ENCODE data around the gene EPC2. TPM values are rescaled to one million over a fixed set of nuclear protein-coding genes. Genes with fewer than 3 reads are reported as not detected.

EPC2 gene
- total RNA-seq, 1 donor from 2014 or later = 39.3 TPM

GRCh38 chr2:148816176-148816575 is 171.6 kb downstream of the EPC2 start:
- H3K4me3 Mint-ChIP-seq = no peak overlapping the region
- Histone ChIP-seq H2AFZ (replicated peaks) (no peak overlapping the region), H3K4me2 (no peak overlapping the region), H3K27ac (no peak overlapping the region), H3K4me1 (peaks cover 13% of the 10 kb centered on the region), H4K20me1 (ENCODE audit: low read depth) (no peaks in the 10 kb centered on the region), H3K27me3 (no peaks in the 10 kb centered on the region), H3K9ac (no peak overlapping the region), H3K36me3 (no peaks in the 10 kb centered on the region), H3F3A (ENCODE audit: low read depth) (no peaks in the 10 kb centered on the region), H3K79me2 (ENCODE audit: low read depth) (no peaks in the 10 kb centered on the region), H3K4me3 (no peak overlapping the region), H3K9me3 (ENCODE audit: low read depth) (no peaks in the 10 kb centered on the region)
- no peak overlapping the region for H3K27ac Mint-ChIP-seq
- peaks cover 7% of the 10 kb centered on the region for H3K4me1 Mint-ChIP-seq
- no peaks in the 10 kb centered on the region for H3K9me3 Mint-ChIP-seq
- TF ChIP-seq, protein P1, sequence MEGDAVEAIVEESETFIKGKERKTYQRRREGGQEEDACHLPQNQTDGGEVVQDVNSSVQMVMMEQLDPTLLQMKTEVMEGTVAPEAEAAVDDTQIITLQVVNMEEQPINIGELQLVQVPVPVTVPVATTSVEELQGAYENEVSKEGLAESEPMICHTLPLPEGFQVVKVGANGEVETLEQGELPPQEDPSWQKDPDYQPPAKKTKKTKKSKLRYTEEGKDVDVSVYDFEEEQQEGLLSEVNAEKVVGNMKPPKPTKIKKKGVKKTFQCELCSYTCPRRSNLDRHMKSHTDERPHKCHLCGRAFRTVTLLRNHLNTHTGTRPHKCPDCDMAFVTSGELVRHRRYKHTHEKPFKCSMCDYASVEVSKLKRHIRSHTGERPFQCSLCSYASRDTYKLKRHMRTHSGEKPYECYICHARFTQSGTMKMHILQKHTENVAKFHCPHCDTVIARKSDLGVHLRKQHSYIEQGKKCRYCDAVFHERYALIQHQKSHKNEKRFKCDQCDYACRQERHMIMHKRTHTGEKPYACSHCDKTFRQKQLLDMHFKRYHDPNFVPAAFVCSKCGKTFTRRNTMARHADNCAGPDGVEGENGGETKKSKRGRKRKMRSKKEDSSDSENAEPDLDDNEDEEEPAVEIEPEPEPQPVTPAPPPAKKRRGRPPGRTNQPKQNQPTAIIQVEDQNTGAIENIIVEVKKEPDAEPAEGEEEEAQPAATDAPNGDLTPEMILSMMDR (IDR thresholded peaks at IDR 0.05) = no peak
- no peak for TF ChIP-seq EZH2phosphoT487 (IDR thresholded peaks at IDR 0.05)
- TF ChIP-seq EZH2 (IDR thresholded peaks at IDR 0.05) = no peak
- no peaks in the 10 kb centered on the region for H3K36me3 Mint-ChIP-seq
- no peak for DNase-seq (ENCODE audit: low spot score)
- peaks cover 8% of the 10 kb centered on the region for H3K27me3 Mint-ChIP-seq (ENCODE audit: insufficient read depth, low read depth)

DNA sequence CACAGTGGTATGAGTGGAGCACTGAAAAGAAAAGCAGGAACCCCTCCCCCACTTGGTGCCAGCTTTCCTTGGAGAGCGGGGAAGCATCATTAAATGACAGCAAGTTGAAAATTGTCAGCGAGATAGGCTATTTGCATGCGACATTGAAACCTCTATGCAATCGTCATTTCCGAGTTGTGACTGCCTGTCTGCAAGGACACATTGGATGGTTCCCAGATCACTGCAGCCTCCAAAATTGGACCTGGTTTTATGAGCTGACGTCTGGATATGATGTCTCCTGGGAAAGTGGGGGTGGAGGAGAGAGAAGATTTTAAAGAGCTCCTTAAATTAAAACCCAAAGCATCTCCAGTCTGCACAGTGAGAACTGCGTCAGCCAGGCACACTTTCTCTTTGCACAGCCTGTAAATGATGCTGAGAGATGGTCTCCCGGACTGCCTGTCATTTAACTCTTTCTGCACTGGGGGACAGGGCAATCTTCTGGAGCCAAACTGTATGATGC is 172.7 kb downstream of the EPC2 start:
- H3K4me3 Mint-ChIP-seq = peak overlapping the region; percentile 31
- DNase-seq (ENCODE audit: low spot score) = peak; percentile 20
- no peaks in the 10 kb centered on the region for H3K9me3 ChIP-seq (ENCODE audit: low read depth)
- peaks cover 7% of the 10 kb centered on the region for H3K4me1 Mint-ChIP-seq
- no peaks in the 10 kb centered on the region for H3K79me2 ChIP-seq (ENCODE audit: low read depth)
- TF ChIP-seq, protein P1 (IDR thresholded peaks at IDR 0.05) = no peak
- TF ChIP-seq EZH2phosphoT487 (IDR thresholded peaks at IDR 0.05) (no peak), EZH2 (IDR thresholded peaks at IDR 0.05) (no peak)
- no peaks in the 10 kb centered on the region for H3K36me3 Mint-ChIP-seq
- no peaks in the 10 kb centered on the region for H3K9me3 Mint-ChIP-seq
- peaks cover 13% of the 10 kb centered on the region for H3K4me1 ChIP-seq
- H4K20me1 ChIP-seq (ENCODE audit: low read depth) = no peaks in the 10 kb centered on the region
- no peaks in the 10 kb centered on the region for H3K36me3 ChIP-seq
- H2AFZ ChIP-seq (replicated peaks) = peak overlapping the region; percentile 59
- peak overlapping the region; percentile 50 for H3K4me2 ChIP-seq
- no peak overlapping the region for H3K27ac Mint-ChIP-seq
- no peak overlapping the region for H3K27ac ChIP-seq
- H3F3A ChIP-seq (ENCODE audit: low read depth) = no peaks in the 10 kb centered on the region
- peaks cover 8% of the 10 kb centered on the region for H3K27me3 Mint-ChIP-seq (ENCODE audit: insufficient read depth, low read depth)
- H3K4me3 ChIP-seq = no peak overlapping the region
- no peaks in the 10 kb centered on the region for H3K27me3 ChIP-seq
- no peak overlapping the region for H3K9ac ChIP-seq

GRCh38 chr2:148819019-148819585 is 174.6 kb downstream of the EPC2 start:
- H3K9me3 Mint-ChIP-seq = no peaks in the 10 kb centered on the region
- DNase-seq (ENCODE audit: low spot score) = no peak
- Histone ChIP-seq H3F3A (ENCODE audit: low read depth) (no peaks in the 10 kb centered on the region), H3K4me2 (no peak overlapping the region), H3K9me3 (ENCODE audit: low read depth) (no peaks in the 10 kb centered on the region), H3K9ac (no peak overlapping the region), H3K27ac (no peak overlapping the region), H2AFZ (replicated peaks) (no peak overlapping the region), H3K4me1 (peaks cover 7% of the 10 kb centered on the region), H4K20me1 (ENCODE audit: low read depth) (no peaks in the 10 kb centered on the region), H3K79me2 (ENCODE audit: low read depth) (no peaks in the 10 kb centered on the region), H3K27me3 (no peaks in the 10 kb centered on the region), H3K4me3 (no peak overlapping the region), H3K36me3 (no peaks in the 10 kb centered on the region)
- no peak overlapping the region for H3K4me3 Mint-ChIP-seq
- H3K36me3 Mint-ChIP-seq = no peaks in the 10 kb centered on the region
- peaks cover 4% of the 10 kb centered on the region for H3K27me3 Mint-ChIP-seq (ENCODE audit: insufficient read depth, low read depth)
- peaks cover 7% of the 10 kb centered on the region for H3K4me1 Mint-ChIP-seq
- no peak for TF ChIP-seq EZH2 (IDR thresholded peaks at IDR 0.05)
- TF ChIP-seq EZH2phosphoT487 (IDR thresholded peaks at IDR 0.05) = no peak
- H3K27ac Mint-ChIP-seq = no peak overlapping the region

- H3K9me3 Mint-ChIP-seq = peaks cover 2% of the 10 kb centered on the region
Observed at GRCh38 chr2:148824190-148824589, 179.6 kb downstream of the EPC2 start.

More at GRCh38 chr2:148824190-148824589, 179.6 kb downstream of the EPC2 start:
- Histone ChIP-seq H3K27ac (no peak overlapping the region), H3K4me2 (no peak overlapping the region), H4K20me1 (ENCODE audit: low read depth) (no peaks in the 10 kb centered on the region), H3F3A (ENCODE audit: low read depth) (no peaks in the 10 kb centered on the region), H2AFZ (replicated peaks) (no peak overlapping the region), H3K27me3 (no peaks in the 10 kb centered on the region), H3K4me3 (no peak overlapping the region), H3K4me1 (no peaks in the 10 kb centered on the region), H3K36me3 (no peaks in the 10 kb centered on the region), H3K9ac (no peak overlapping the region), H3K79me2 (ENCODE audit: low read depth) (no peaks in the 10 kb centered on the region), H3K9me3 (ENCODE audit: low read depth) (no peaks in the 10 kb centered on the region)
- Mint-ChIP-seq H3K4me3 (no peak overlapping the region), H3K27me3 (ENCODE audit: insufficient read depth, low read depth) (peaks cover 2% of the 10 kb centered on the region), H3K36me3 (no peaks in the 10 kb centered on the region), H3K27ac (no peak overlapping the region), H3K4me1 (no peaks in the 10 kb centered on the region)
- DNase-seq (ENCODE audit: low spot score) = no peak
- TF ChIP-seq, protein P1 (IDR thresholded peaks at IDR 0.05) = no peak
- TF ChIP-seq EZH2 (IDR thresholded peaks at IDR 0.05) (no peak), EZH2phosphoT487 (IDR thresholded peaks at IDR 0.05) (no peak)
